B cell (primary cell): ENCODE measurements around the gene USH1G. TPM values are rescaled to one million over a fixed set of nuclear protein-coding genes. Genes with fewer than 3 reads are reported as not detected.

Experiments used
- ATAC-seq: fragments of 200-7000 bp; cut with Tn5 transposase; one replicate; pipeline ENCODE4 v1.10.0; 2021; ENCODE audit warnings: low read depth, mild to moderate bottlenecking, moderate number of reproducible peaks, moderate library complexity
- CTCF ChIA-PET: fragments of 350-600 bp; sonication (Branson Sonifier 250); formaldehyde crosslinking; loops from one replicate; lab custom pipeline; 2021; ENCODE audit warnings: antibody characterized with exemption, inconsistent platforms; lab: Charles Lee
- POLR2A ChIA-PET: fragments of 350-600 bp; sonication (Branson Sonifier 250); formaldehyde crosslinking; loops from one replicate; lab custom pipeline; 2021; ENCODE audit warnings: antibody characterized with exemption; lab: Charles Lee
- DNase-seq: peaks from one replicate; pipeline ENCODE4 v3.0.0; 2013
- H2AFZ ChIP-seq: 2 replicates; pipeline ENCODE4 v1.6.1; 2012; ENCODE audit warnings: mild to moderate bottlenecking, low read depth, low read length; ENCODE audit not compliant: insufficient read depth, poor library complexity, severe bottlenecking
- H3K27ac ChIP-seq, 2 donors: 1 replicate in 1 of 2; 2 replicates in 1 of 2; pipeline ENCODE4 v1.5.1; 2012 to 2013; ENCODE audit warnings: low read length in 2 of 2, mild to moderate bottlenecking in 2 of 2, moderate library complexity in 1 of 2
- H3K27me3 ChIP-seq, 4 experiments: fragments of 200-600 bp in 1 of 4; sonication (generic) in 1 of 4; replicated peaks in 1 of 4; 1 replicate in 2 of 4; 2 replicates in 2 of 4; pipeline versions ENCODE4 v1.6.1 to v1.7.0; 2013 to 2016; ENCODE audit warnings: low read length in 3 of 4, mild to moderate bottlenecking in 2 of 4, mixed read lengths in 1 of 4, moderate library complexity in 1 of 4; ENCODE audit not compliant: insufficient read depth in 4 of 4, control insufficient read depth in 3 of 4; ENCODE audit errors: control extremely low read depth in 1 of 4
- H3K36me3 ChIP-seq, 2 experiments: replicated peaks in 1 of 2; 1 replicate in 1 of 2; 2 replicates in 1 of 2; pipeline versions ENCODE4 v1.6.1 to v1.7.1; 2013; ENCODE audit warnings: low read length in 1 of 2; ENCODE audit not compliant: insufficient read depth in 2 of 2, control insufficient read depth in 1 of 2; ENCODE audit errors: control extremely low read depth in 1 of 2, extremely low read depth in 1 of 2
- H3K4me1 ChIP-seq, 2 donors: fragments of 200-600 bp in 1 of 2; sonication (generic) in 1 of 2; 1 replicate in 1 of 2; 2 replicates in 1 of 2; pipeline versions ENCODE4 v1.5.1 to v1.6.1; 2013 to 2017; ENCODE audit warnings: low read length in 2 of 2; ENCODE audit not compliant: control insufficient read depth in 2 of 2, insufficient read depth in 2 of 2
- H3K4me2 ChIP-seq: replicated peaks from 2 replicates; pipeline ENCODE3; 2012; ENCODE audit warnings: mild to moderate bottlenecking, low read depth, low read length; ENCODE audit not compliant: poor library complexity, severe bottlenecking
- H3K4me3 ChIP-seq, 5 experiments: fragments of 200-600 bp in 1 of 5; sonication (generic) in 1 of 5; 1 replicate in 3 of 5; 2 replicates in 2 of 5; pipeline versions ENCODE4 v1.5.1 to v1.7.0; 2011 to 2016; ENCODE audit warnings: low read length in 4 of 5, mild to moderate bottlenecking in 4 of 5, low read depth in 2 of 5, control low read depth in 1 of 5, moderate library complexity in 1 of 5; ENCODE audit not compliant: insufficient read depth in 1 of 5; ENCODE audit errors: control extremely low read depth in 1 of 5, extremely low read depth in 1 of 5
- H3K79me2 ChIP-seq: fragments of 200-600 bp; sonication (generic); one replicate; pipeline ENCODE4 v1.6.0; 2016; ENCODE audit warnings: low read length; ENCODE audit not compliant: control insufficient read depth, insufficient read depth
- H3K9ac ChIP-seq: fragments of 200-600 bp; sonication (generic); 2 replicates; pipeline ENCODE4 v1.6.1; 2017; ENCODE audit warnings: mild to moderate bottlenecking, low read length, moderate library complexity
- H3K9me3 ChIP-seq, 3 donors: one replicate each; pipeline versions ENCODE4 v1.6.1 to v1.7.1; 2013; ENCODE audit warnings: low read length in 2 of 3; ENCODE audit not compliant: control insufficient read depth in 2 of 3, insufficient read depth in 1 of 3; ENCODE audit errors: control extremely low read depth in 1 of 3
- H4K20me1 ChIP-seq: 2 replicates; pipeline ENCODE4 v1.6.0; 2012; ENCODE audit warnings: mild to moderate bottlenecking, low read length; ENCODE audit not compliant: insufficient read depth, control insufficient read depth, poor library complexity, severe bottlenecking
- H3K27ac Mint-ChIP-seq: one replicate; pipeline ENCODE4 v1.8.0; 2021; ENCODE audit warnings: mixed read lengths
- H3K27me3 Mint-ChIP-seq: one replicate; pipeline ENCODE4 v1.8.0; 2021; ENCODE audit warnings: mixed read lengths
- H3K4me1 Mint-ChIP-seq: one replicate; pipeline ENCODE4 v1.8.0; 2021; ENCODE audit warnings: mixed read lengths
- H3K4me3 Mint-ChIP-seq: one replicate; pipeline ENCODE4 v1.8.0; 2021; ENCODE audit warnings: mixed read lengths
- H3K9me3 Mint-ChIP-seq: one replicate; pipeline ENCODE4 v1.8.0; 2022; ENCODE audit warnings: mixed read lengths; ENCODE audit not compliant: insufficient read depth
- CTCF ChIP-seq: fragments of 200-600 bp; IDR thresholded peaks from one replicate; pipeline ENCODE4 v1.8.0; 2022; ENCODE audit warnings: antibody characterized with exemption, mild to moderate bottlenecking
- EZH2 ChIP-seq: IDR thresholded peaks from 2 replicates; pipeline ENCODE4 v1.6.1; 2012; ENCODE audit warnings: borderline replicate concordance, low read depth, mild to moderate bottlenecking, moderate library complexity, low read length; ENCODE audit not compliant: insufficient read depth, poor library complexity, severe bottlenecking
- WGBS: methylation state at CpG from one replicate; pipeline ENCODE4 v1.1.5; 2013; ENCODE audit warnings: missing lambda C conversion rate; ENCODE audit not compliant: insufficient coverage; 5-methylcytosine and 5-hydroxymethylcytosine counted together
- intact Hi-C: fragments of 100-400 bp; cut with micrococcal nuclease; formaldehyde crosslinking; loops from one replicate; pipeline ENCODE4 v1.10.0; 2022
- polyA plus RNA-seq: library from polyadenylated mRNA; depleted of rRNA; stranded (reverse); fragments of >200 nt; gene quantifications from 2 replicates; pipeline ENCODE4 v1.2.3, GENCODE V29; 2012
- total RNA-seq, 2 donors: library from RNA; stranded (reverse); fragments of 120-200 nt in 1 of 2; gene quantifications; 1 replicate in 1 of 2; 2 replicates in 1 of 2; pipeline versions ENCODE4 v1.2.3 to v1.2.4, GENCODE V29; 2013 to 2022

USH1G gene
- total and polyA plus RNA-seq, 2 donors (not counting 1 experiment from before 2014, with no cell fraction given): not detected

GRCh38 chr17:74879308-74879707, 43.7 kb downstream of the USH1G start:
- TF ChIP-seq CTCF (no peak), EZH2 (no peak)
- Histone ChIP-seq H3K36me3 (no peaks in the 10 kb centered on the region), H3K4me3 (no peak overlapping the region), H3K9ac (no peak overlapping the region), H3K27me3 (peaks cover 0 to 4% (median 0%) of the 10 kb centered on the region in 4 experiments), H3K27ac (no peak overlapping the region), H2AFZ (no peak overlapping the region), H4K20me1 (no peaks in the 10 kb centered on the region), H3K4me1 (no peaks in the 10 kb centered on the region), H3K4me2 (no peak overlapping the region), H3K9me3 (no peaks in the 10 kb centered on the region), H3K79me2 (no peaks in the 10 kb centered on the region)
- H3K4me3 Mint-ChIP-seq: no peak overlapping the region
- H3K27ac Mint-ChIP-seq: no peak overlapping the region
- no peaks in the 10 kb centered on the region for H3K9me3 Mint-ChIP-seq
- H3K27me3 Mint-ChIP-seq: peaks cover 5% of the 10 kb centered on the region
- DNase-seq (no peak), ATAC-seq (no peak)
- no peaks in the 10 kb centered on the region for H3K4me1 Mint-ChIP-seq
- intact Hi-C loops: no loop called here
- 91% methylated on average over 14 of the region's 16 CpGs for WGBS
- CTCF ChIA-PET: interaction anchor here (1.3 kb wide), 1 partner anchor 17 kb away, joined by 4 read pairs; no protein-coding TSS in a partner anchor
- POLR2A ChIA-PET: no interaction called here

- H3K27ac Mint-ChIP-seq: no peak overlapping the region
- Histone ChIP-seq H3K27ac (no peak overlapping the region), H3K9me3 (no peaks in the 10 kb centered on the region), H3K9ac (no peak overlapping the region), H3K27me3 (no peaks in the 10 kb centered on the region), H2AFZ (no peak overlapping the region), H3K79me2 (no peaks in the 10 kb centered on the region), H3K4me2 (no peak overlapping the region), H3K4me3 (no peak overlapping the region), H3K36me3 (no peaks in the 10 kb centered on the region), H3K4me1 (peaks cover 3 to 4% of the 10 kb centered on the region in 2 donors), H4K20me1 (no peaks in the 10 kb centered on the region)
- ChIA-PET POLR2A (no interaction called here), CTCF (no interaction called here)
- no peaks in the 10 kb centered on the region for H3K9me3 Mint-ChIP-seq
- TF ChIP-seq CTCF (no peak), EZH2 (no peak)
- H3K4me1 Mint-ChIP-seq: peaks cover 5% of the 10 kb centered on the region
- DNase-seq (no peak), ATAC-seq (no peak)
- intact Hi-C loops: no loop called here
- H3K27me3 Mint-ChIP-seq: peaks cover 4% of the 10 kb centered on the region
- 79% methylated on average over 2 of the region's 2 CpGs for WGBS
- no peak overlapping the region for H3K4me3 Mint-ChIP-seq
These were observed 44.4 kb downstream of the USH1G start for GRCh38 chr17:74878658-74879057.
